ENCODE measurements around the gene MED22. TPM values are rescaled to one million over a fixed set of nuclear protein-coding genes. Genes with fewer than 3 reads are reported as not detected.

MED22 gene
- total RNA-seq, 4 donors from 2014 or later, result 10.8 to 22.5 (median 15.9) TPM

DNA sequence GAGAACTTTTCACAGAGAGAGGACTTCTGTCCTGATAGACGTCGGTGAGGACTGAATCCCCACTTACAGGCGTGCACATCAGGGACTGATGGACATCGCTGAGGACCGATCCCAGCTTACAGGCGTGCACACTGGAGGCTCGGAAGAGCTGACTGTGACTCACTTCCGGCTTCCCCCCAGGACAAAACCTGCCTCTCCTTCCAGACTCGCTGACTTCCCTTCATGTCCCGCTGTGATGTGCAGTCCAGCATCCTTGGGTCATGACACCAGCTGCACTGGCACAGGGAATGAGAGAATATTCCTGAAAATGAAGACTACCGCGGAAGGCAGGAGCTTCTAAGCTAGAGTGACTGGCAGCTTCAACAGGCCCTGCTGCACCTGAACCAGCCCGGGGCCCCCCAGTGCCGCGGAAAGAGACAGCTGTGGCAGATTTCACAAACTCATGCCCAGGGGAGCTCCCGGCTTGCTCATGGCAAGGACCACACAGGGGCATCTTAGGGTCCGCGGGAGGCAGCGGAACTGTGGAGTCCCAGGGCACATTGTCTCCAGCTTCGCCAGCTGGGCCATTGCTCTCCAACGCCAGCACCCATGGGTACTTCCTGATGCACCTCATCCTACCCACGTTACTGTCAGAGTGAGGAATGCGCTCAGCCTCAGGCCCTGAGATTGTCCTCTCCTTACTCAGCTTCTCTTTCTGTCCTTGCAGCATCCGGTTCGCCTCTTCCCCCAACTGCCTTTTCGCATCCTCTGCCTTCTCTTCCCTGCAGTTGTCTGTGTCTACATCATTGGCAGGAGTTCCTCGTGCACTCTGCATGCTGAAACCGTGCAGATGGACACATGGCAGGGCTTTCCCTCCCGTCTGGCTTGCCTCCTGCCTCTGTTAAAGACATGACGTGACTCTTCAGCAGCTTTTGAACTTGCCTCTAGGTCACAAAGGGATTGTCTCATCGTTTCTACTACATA, 41.4 kb downstream of the MED22 start:
- Histone ChIP-seq H3K27ac (no peak overlapping the region), H3K9me3 (no peaks in the 10 kb centered on the region), H3K27me3 (peaks cover 0 to 32% (median 0%) of the 10 kb centered on the region in 4 donors), H3K36me3 (no peaks in the 10 kb centered on the region), H3K4me3 (no peak overlapping the region), H3K4me1 (peaks cover 0 to 9% (median 3%) of the 10 kb centered on the region in 3 donors)
- intact Hi-C loops (cut with DNase I), result no loop called here
- TF ChIP-seq, protein P1, sequence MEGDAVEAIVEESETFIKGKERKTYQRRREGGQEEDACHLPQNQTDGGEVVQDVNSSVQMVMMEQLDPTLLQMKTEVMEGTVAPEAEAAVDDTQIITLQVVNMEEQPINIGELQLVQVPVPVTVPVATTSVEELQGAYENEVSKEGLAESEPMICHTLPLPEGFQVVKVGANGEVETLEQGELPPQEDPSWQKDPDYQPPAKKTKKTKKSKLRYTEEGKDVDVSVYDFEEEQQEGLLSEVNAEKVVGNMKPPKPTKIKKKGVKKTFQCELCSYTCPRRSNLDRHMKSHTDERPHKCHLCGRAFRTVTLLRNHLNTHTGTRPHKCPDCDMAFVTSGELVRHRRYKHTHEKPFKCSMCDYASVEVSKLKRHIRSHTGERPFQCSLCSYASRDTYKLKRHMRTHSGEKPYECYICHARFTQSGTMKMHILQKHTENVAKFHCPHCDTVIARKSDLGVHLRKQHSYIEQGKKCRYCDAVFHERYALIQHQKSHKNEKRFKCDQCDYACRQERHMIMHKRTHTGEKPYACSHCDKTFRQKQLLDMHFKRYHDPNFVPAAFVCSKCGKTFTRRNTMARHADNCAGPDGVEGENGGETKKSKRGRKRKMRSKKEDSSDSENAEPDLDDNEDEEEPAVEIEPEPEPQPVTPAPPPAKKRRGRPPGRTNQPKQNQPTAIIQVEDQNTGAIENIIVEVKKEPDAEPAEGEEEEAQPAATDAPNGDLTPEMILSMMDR (IDR thresholded peaks at IDR 0.05), result no peak
- TF ChIP-seq POLR2A (IDR thresholded peaks at IDR 0.05), result no peak
- WGBS, 2 donors, result 58 to 62% methylated on average over 19 to 25 of the region's 31 CpGs
- no peak for DNase-seq

DNA sequence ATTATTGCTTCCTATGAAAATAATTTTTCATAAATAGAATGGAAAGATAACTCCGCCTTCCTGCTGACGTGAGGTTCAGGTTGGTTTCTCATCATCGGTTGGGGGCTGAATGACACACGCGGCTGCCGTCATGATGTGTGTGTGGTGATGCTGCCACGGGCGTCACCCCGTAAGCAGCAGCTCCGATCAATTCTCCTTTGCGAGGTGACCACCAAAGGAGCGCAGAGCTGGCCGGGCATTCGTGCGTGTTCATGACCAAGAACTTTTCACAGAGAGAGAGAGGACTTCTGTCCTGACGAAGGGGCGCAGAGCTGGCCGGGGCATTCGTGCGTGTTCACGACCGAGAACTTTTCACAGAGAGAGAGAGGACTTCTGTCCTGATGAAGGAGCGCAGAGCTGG, 42.2 kb downstream of the MED22 start:
- no peaks in the 10 kb centered on the region for H3K36me3 ChIP-seq
- H3K4me3 ChIP-seq, result no peak overlapping the region
- DNase-seq, result no peak
- intact Hi-C loops (cut with DNase I), result no loop called here
- peaks cover 0 to 9% (median 3%) of the 10 kb centered on the region in 3 donors for H3K4me1 ChIP-seq
- H3K27me3 ChIP-seq, result peaks cover 0 to 32% (median 0%) of the 10 kb centered on the region in 4 donors
- H3K9me3 ChIP-seq, result no peaks in the 10 kb centered on the region
- no peak overlapping the region for H3K27ac ChIP-seq
- 87 to 88% methylated on average over 9 to 12 of the region's 23 CpGs for WGBS, 2 donors
- TF ChIP-seq POLR2A (IDR thresholded peaks at IDR 0.05), result no peak
- TF ChIP-seq, protein P1 (IDR thresholded peaks at IDR 0.05), result no peak

DNA sequence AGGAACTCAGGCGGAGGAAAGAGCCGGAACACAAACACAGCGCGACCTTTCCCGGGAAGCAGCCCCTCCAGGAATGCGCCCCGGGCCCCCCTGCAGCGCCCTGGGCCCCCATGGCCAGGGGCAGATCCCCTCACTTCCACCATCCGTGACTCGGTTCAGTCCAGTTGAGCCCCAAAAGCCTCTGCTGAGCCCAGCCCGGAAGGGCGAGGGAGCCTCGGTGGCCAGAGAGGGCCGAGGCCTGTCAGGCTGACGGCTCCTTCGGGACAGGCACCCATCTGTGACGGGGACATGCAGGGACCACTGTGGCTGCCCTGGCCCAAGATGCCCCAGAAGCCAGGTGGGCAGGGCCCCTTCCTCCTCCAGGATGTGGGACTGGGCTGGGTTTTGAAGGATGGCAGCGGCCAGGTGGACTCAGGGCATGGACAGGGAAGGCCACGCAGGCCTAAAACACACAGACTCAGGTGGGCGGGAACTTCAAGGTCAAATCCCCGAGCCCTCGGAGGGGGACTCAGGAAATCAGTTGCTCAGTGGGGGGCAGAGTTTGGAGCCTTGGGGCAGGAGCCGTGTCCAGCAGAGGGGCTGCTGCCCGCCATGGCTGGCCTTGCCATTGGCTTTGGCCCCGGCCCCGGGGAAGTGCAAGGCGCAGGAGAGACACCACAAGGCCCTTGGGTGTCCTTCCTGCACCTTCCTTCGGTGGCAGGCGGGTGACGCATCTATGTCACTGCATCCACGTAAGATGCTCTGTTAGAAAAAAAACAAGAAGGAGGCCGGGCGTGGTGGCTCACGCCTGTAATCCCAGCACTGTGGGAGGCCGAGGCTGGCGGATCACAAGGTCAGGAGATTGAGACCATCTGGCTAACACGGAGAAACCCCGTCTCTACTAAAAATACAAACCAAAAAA, 43.2 kb downstream of the MED22 start:
- 67 to 74% methylated on average over 3 to 12 of the region's 38 CpGs for WGBS, 2 donors

DNA sequence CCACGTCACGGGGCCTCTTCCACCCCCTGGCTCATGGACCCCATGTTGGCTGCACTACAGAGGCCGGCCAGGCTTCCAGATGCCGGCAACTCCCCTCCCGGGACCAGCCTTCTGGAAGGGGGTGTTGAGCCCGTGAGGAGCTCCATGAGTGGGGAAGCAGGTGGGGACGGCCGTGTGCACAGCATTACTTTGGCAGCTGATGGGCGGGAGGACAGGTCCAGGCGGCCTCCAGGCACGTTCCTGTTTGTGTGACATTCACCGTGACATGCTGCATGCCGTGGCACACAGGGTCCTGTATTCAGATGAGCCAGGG, 43.8 kb downstream of the MED22 start:
- TF ChIP-seq, protein P1 (IDR thresholded peaks at IDR 0.05), result no peak
- TF ChIP-seq POLR2A (IDR thresholded peaks at IDR 0.05), result no peak
- Histone ChIP-seq H3K27ac (no peak overlapping the region), H3K4me3 (no peak overlapping the region), H3K9me3 (no peaks in the 10 kb centered on the region), H3K4me1 (peaks cover 0 to 9% (median 3%) of the 10 kb centered on the region in 3 donors), H3K27me3 (peaks cover 0 to 34% (median 0%) of the 10 kb centered on the region in 4 donors), H3K36me3 (no peaks in the 10 kb centered on the region)
- DNase-seq, result no peak
- intact Hi-C loops (cut with DNase I), result no loop called here
- WGBS, 2 donors, result 60% methylated on average over 2 of the region's 13 CpGs; no CpG with 5 or more reads in 1 of the 2 donors

More for the DNA sequence above, 43.2 kb downstream of the MED22 start:
- no peak for DNase-seq
- Histone ChIP-seq H3K27me3 (peaks cover 0 to 32% (median 0%) of the 10 kb centered on the region in 4 donors), H3K36me3 (no peaks in the 10 kb centered on the region), H3K4me1 (peaks cover 0 to 9% (median 3%) of the 10 kb centered on the region in 3 donors), H3K4me3 (no peak overlapping the region), H3K9me3 (no peaks in the 10 kb centered on the region), H3K27ac (no peak overlapping the region)
- TF ChIP-seq, protein P1 (IDR thresholded peaks at IDR 0.05), result no peak
- no peak for TF ChIP-seq POLR2A (IDR thresholded peaks at IDR 0.05)
- intact Hi-C loops (cut with DNase I), result no loop called here
